ENCODE measurements around the gene DDX59. TPM values are rescaled to one million over a fixed set of nuclear protein-coding genes. Genes with fewer than 3 reads are reported as not detected.

Gene DDX59
- polyA plus RNA-seq, 1 of the 3 experiments (the other 2 are of a cell fraction): 8.9 TPM

GRCh38 chr1:200694738-200695137 is 25.0 kb upstream of the DDX59 start:
- POLR2A ChIA-PET: no interaction called here

DNA sequence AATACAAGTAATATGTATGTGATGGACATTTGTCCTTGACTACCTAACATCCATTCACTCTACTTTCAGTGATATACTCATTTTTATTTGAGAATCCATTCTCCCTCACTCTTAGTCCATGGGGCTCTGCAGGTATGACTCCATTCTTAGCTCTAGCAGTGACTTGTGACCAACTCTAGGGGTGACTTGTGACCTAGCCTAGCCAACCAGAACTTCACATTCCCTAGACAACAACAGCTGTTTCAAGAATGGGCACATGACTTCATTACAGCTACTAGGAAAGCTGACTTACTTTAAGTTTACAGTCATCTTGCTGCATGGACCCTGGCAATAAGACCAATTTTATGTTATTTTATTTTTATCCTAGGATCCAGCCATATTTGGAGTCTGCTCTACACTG is 23.6 kb upstream of the DDX59 start:
- Histone ChIP-seq H3K9me2 (no peaks in the 10 kb centered on the region), H3K79me2 (ENCODE audit: insufficient read depth) (no peaks in the 10 kb centered on the region), H3K36me3 (replicated peaks in 1 of 2; ENCODE audit: control insufficient read depth in 1 of 2, insufficient read depth in 2 of 2, low read length in 1 of 2) (no peaks in the 10 kb centered on the region), H3K9ac (no peak overlapping the region), H3F3A (replicated peaks; ENCODE audit: insufficient read depth) (no peaks in the 10 kb centered on the region), H3K4me1 (ENCODE audit: control insufficient read depth in 1 of 2, insufficient read depth in 2 of 2, low read depth in 1 of 2, low read length in 1 of 2) (no peaks in the 10 kb centered on the region; a peak in 1 of 4 replicates), H3K4me2 (no peak overlapping the region), H3K9me3 (no peaks in the 10 kb centered on the region), H3K27me3 (ENCODE audit: insufficient read depth) (no peaks in the 10 kb centered on the region), H2AFZ (ENCODE audit: low read depth) (no peak overlapping the region), H4K20me1 (ENCODE audit: insufficient read depth) (no peaks in the 10 kb centered on the region), H3K27ac (ENCODE audit: low read depth in 2 of 2, low read length in 1 of 2) (no peak overlapping the region), H3K4me3 (ENCODE audit: low read depth in 2 of 2, low read length in 1 of 2) (no peak overlapping the region)
- DNase-seq: no peak
- ChIA-PET POLR2A (no interaction called here), CTCF (interaction anchor here (1.0 to 1.5 kb wide), 2 partner anchors 17 to 144 kb away, joined by 3 to 4 read pairs; no protein-coding TSS in a partner anchor)
- TF ChIP-seq FOXJ3 (CRISPR knock-in tag; IDR thresholded peaks at IDR 0.05) (no peak), TCF12 (IDR thresholded peaks at IDR 0.05) (no peak), POLR2AphosphoS5 (IDR thresholded peaks at IDR 0.05; ENCODE audit: low read depth, low read length) (no peak), TEAD4 (IDR thresholded peaks at IDR 0.05; ENCODE audit: borderline replicate concordance, insufficient read depth) (no peak), SIN3A (IDR thresholded peaks at IDR 0.05; ENCODE audit: borderline replicate concordance, low read depth, low read length) (no peak), NFIC (IDR thresholded peaks at IDR 0.05; ENCODE audit: borderline replicate concordance) (no peak), EZH2phosphoT487 (IDR thresholded peaks at IDR 0.05; ENCODE audit: borderline replicate concordance, low read depth) (no peak), MAX (IDR thresholded peaks at IDR 0.05; ENCODE audit: low read depth) (no peak), RCOR1 (IDR thresholded peaks at IDR 0.05; ENCODE audit: low read length) (no peak), NRF1 (IDR thresholded peaks at IDR 0.05; ENCODE audit: low read depth, low read length) (no peak), GABPA (IDR thresholded peaks at IDR 0.05; ENCODE audit: low read depth) (no peak), MEF2A (IDR thresholded peaks at IDR 0.05; ENCODE audit: borderline replicate concordance, low read depth) (no peak)

More at GRCh38 chr1:200694738-200695137, 25.0 kb upstream of the DDX59 start:
- TF ChIP-seq, protein P1, sequence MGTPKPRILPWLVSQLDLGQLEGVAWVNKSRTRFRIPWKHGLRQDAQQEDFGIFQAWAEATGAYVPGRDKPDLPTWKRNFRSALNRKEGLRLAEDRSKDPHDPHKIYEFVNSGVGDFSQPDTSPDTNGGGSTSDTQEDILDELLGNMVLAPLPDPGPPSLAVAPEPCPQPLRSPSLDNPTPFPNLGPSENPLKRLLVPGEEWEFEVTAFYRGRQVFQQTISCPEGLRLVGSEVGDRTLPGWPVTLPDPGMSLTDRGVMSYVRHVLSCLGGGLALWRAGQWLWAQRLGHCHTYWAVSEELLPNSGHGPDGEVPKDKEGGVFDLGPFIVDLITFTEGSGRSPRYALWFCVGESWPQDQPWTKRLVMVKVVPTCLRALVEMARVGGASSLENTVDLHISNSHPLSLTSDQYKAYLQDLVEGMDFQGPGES (IDR thresholded peaks at IDR 0.05; ENCODE audit: low read depth, low read length): no peak
- TF ChIP-seq FOXM1 (IDR thresholded peaks at IDR 0.05; ENCODE audit: low read depth) (no peak), CHD2 (IDR thresholded peaks at IDR 0.05; ENCODE audit: low read length, partially characterized antibody) (no peak), NRF1 (IDR thresholded peaks at IDR 0.05; ENCODE audit: low read depth, low read length) (no peak), JUND (IDR thresholded peaks at IDR 0.05) (no peak), POLR2AphosphoS5 (IDR thresholded peaks at IDR 0.05; ENCODE audit: low read depth, low read length) (no peak)
- peak overlapping the region; percentile 59; the same call in 1 of the 2 replicates for H2AFZ ChIP-seq (ENCODE audit: low read depth)
- CTCF ChIA-PET: interaction anchor here (0.6 kb wide), 1 partner anchor 18 kb away, joined by 3 read pairs; no protein-coding TSS in a partner anchor
- H3K27ac ChIP-seq (ENCODE audit: low read depth in 2 of 2, low read length in 1 of 2): no peak overlapping the region
- H3F3A ChIP-seq (replicated peaks; ENCODE audit: insufficient read depth): no peaks in the 10 kb centered on the region
- H3K4me2 ChIP-seq: no peak overlapping the region
- no peaks in the 10 kb centered on the region for H3K36me3 ChIP-seq (replicated peaks in 1 of 2; ENCODE audit: control insufficient read depth in 1 of 2, insufficient read depth in 2 of 2, low read length in 1 of 2)
- no peak overlapping the region for H3K9ac ChIP-seq
- H3K4me3 ChIP-seq (ENCODE audit: low read depth in 2 of 2, low read length in 1 of 2): no peak overlapping the region
- H3K79me2 ChIP-seq (ENCODE audit: insufficient read depth): no peaks in the 10 kb centered on the region
- no peaks in the 10 kb centered on the region for H3K9me2 ChIP-seq
- DNase-seq: no peak
- no peaks in the 10 kb centered on the region for H3K9me3 ChIP-seq
- no peaks in the 10 kb centered on the region for H4K20me1 ChIP-seq (ENCODE audit: insufficient read depth)
- WGBS (ENCODE audit: low lambda C conversion rate): 69% methylated on average over 3 of the region's 3 CpGs
- no peaks in the 10 kb centered on the region for H3K27me3 ChIP-seq (ENCODE audit: insufficient read depth)
- H3K4me1 ChIP-seq (ENCODE audit: control insufficient read depth in 1 of 2, insufficient read depth in 2 of 2, low read depth in 1 of 2, low read length in 1 of 2): no peaks in the 10 kb centered on the region; a peak in 1 of 4 replicates
